ENCODE measurements around the gene NOP56.

DNA sequence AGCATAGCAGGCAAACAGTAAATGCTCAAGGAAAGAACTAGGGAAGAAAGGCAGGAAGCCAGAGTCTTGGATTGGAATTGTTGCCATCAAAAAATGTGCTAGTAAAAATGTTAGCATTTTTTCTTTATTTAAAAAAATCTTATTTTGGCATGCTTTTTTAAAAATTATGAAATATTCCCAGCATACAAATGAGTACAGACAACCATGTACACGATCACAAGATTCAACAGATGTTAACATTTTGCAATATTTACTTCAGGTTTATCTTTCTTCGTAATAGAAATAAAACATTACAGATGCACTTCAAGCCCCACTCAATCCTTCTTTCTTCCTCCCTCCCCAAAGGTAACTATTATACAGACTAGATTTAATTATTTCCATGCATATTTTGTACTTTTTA is 27.4 kb upstream of the NOP56 start:
- no peak for TF ChIP-seq POLR2A (IDR thresholded peaks at IDR 0.05)
- TF ChIP-seq, protein P1, sequence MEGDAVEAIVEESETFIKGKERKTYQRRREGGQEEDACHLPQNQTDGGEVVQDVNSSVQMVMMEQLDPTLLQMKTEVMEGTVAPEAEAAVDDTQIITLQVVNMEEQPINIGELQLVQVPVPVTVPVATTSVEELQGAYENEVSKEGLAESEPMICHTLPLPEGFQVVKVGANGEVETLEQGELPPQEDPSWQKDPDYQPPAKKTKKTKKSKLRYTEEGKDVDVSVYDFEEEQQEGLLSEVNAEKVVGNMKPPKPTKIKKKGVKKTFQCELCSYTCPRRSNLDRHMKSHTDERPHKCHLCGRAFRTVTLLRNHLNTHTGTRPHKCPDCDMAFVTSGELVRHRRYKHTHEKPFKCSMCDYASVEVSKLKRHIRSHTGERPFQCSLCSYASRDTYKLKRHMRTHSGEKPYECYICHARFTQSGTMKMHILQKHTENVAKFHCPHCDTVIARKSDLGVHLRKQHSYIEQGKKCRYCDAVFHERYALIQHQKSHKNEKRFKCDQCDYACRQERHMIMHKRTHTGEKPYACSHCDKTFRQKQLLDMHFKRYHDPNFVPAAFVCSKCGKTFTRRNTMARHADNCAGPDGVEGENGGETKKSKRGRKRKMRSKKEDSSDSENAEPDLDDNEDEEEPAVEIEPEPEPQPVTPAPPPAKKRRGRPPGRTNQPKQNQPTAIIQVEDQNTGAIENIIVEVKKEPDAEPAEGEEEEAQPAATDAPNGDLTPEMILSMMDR (IDR thresholded peaks at IDR 0.05) = no peak
- TF ChIP-seq EP300 (IDR thresholded peaks at IDR 0.05) = no peak
- TF ChIP-seq POLR2AphosphoS5 (IDR thresholded peaks at IDR 0.05) = no peak
